Smooth muscle cell (in vitro differentiated cells): ENCODE measurements around the gene TMEM26. TPM values are rescaled to one million over a fixed set of nuclear protein-coding genes. Genes with fewer than 3 reads are reported as not detected.
A peak's percentile ranks its signal among the peaks of the same experiment; 100 is the strongest.

Experiments
- DNase-seq: peaks from one replicate; lab custom pipeline; 2025; ENCODE audit not compliant: unreplicated experiment; lab: John Stamatoyannopoulos, UW
- H2AFZ ChIP-seq: fragments of 200-600 bp; sonication (generic); 2 replicates; pipeline ENCODE4 v1.6.0; 2016; ENCODE audit warnings: antibody characterized with exemption, low read depth, mild to moderate bottlenecking
- H3F3A ChIP-seq: fragments of 200-600 bp; sonication (generic); 2 replicates; pipeline ENCODE4 v1.6.0; 2017; ENCODE audit warnings: antibody characterized with exemption, low read depth
- H3K27ac ChIP-seq: fragments of 200-600 bp; sonication (generic); 2 replicates; pipeline ENCODE4 v1.5.1; 2016; ENCODE audit warnings: low read depth, mild to moderate bottlenecking
- H3K27me3 ChIP-seq: fragments of 200-600 bp; sonication (generic); 2 replicates; pipeline ENCODE4 v1.6.1; 2016; ENCODE audit warnings: low read depth, mild to moderate bottlenecking
- H3K36me3 ChIP-seq: fragments of 200-600 bp; sonication (generic); 2 replicates; pipeline ENCODE4 v1.5.1; 2016; ENCODE audit warnings: low read depth
- H3K4me1 ChIP-seq: fragments of 200-600 bp; sonication (generic); 2 replicates; pipeline ENCODE4 v1.5.1; 2016; ENCODE audit warnings: low read depth
- H3K4me2 ChIP-seq: fragments of 200-600 bp; sonication (generic); 2 replicates; pipeline ENCODE4 v1.6.0; 2016; ENCODE audit warnings: mild to moderate bottlenecking
- H3K4me3 ChIP-seq: fragments of 200-600 bp; sonication (generic); 2 replicates; pipeline ENCODE4 v1.5.1; 2016; ENCODE audit warnings: mild to moderate bottlenecking
- H3K79me2 ChIP-seq: fragments of 200-600 bp; sonication (generic); 2 replicates; pipeline ENCODE4 v1.6.0; 2016; ENCODE audit warnings: low read depth, mild to moderate bottlenecking
- H3K9ac ChIP-seq: fragments of 200-600 bp; sonication (generic); 2 replicates; pipeline ENCODE4 v1.6.0; 2016; ENCODE audit warnings: low read depth
- H3K9me3 ChIP-seq: fragments of 200-600 bp; sonication (generic); replicated peaks from 2 replicates; pipeline ENCODE4 v1.5.1; 2016; ENCODE audit warnings: low read depth
- H4K20me1 ChIP-seq: fragments of 200-600 bp; sonication (generic); 2 replicates; pipeline ENCODE4 v1.6.0; 2016; ENCODE audit warnings: low read depth
- WGBS: methylation state at CpG from one replicate; pipeline ENCODE4 v1.1.7; 2016; ENCODE audit warnings: low lambda C conversion rate; 5-methylcytosine and 5-hydroxymethylcytosine counted together
- polyA plus RNA-seq: library from polyadenylated mRNA; unstranded; fragments of >200 nt; fragmentation: Nextera tagmentation; extraction: Ambion mirVana; gene quantifications from 2 replicates; pipeline ENCODE4 v1.2.1, GENCODE V29; 2016
- total RNA-seq: library from RNA; depleted of rRNA; stranded (reverse); fragments of >200 nt; gene quantifications from 2 replicates; pipeline ENCODE4 v1.2.3, GENCODE V29; 2014
- TF ChIP-seq, protein P1 (sequence below): fragments of 200-600 bp; sonication (generic); IDR thresholded peaks from 2 replicates; pipeline ENCODE4 v1.5.1; 2017; ENCODE audit warnings: borderline replicate concordance, mild to moderate bottlenecking, antibody characterized with exemption; ENCODE audit not compliant: insufficient read depth, poor library complexity, severe bottlenecking

The TMEM26 gene
- total RNA-seq (not detected in 2 replicates), polyA plus RNA-seq (not detected in 2 replicates)

DNA sequence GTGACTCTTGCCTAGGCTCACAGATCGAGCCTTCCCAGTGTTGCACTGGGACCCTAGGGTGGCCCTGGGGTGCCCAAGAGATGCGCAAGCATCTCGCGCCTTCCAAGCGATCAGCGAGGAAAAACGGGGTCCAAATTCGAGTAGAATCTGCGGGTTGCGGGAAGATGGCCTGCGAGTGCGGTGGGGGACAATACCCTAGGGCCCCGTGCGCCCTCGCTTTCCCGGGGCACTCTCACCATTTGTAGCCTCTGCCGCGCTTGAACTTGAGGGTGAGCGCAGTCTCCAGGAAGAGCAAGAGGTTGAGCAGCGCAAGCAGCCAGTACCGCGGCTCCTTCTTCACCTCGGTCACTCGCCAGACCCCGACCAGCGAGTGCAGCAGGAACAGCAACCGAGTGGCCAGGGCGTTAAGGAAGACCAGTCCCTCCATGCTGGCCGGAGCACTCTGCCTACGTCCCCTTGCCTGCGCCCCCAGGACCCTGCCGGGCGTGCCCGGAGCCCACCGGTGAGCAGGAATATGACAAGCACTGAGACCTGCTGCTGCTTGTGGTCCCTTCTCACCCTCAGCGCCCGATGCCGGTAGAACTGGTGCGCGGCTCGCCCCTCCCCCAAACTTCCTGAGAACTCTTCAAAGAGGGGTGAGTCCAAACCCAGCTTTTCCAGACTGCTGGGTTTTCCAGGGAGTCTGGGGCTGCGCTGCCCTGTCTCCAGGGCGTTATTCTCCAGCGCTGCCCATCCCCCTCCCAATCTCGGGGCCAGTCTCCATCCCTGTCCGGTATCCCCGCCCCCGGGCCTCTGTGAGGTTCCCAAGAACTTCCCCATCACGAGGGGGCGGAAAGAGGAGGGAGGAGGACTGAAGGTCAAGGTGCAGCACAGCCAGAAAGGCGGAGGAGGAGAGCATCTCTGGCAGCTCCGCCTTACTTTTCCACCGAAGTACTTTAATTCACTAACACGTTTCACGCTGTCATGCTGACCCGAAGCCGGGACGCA lies at the start of gene TMEM26:
TMEM26 (minus strand) TSS at position 727 of the 987 bp plus-strand sequence; CDS start at position 427, 300 bp downstream.
- Histone ChIP-seq H3K4me3 (peak within 1 kb of the TSS; percentile 61), H3K4me2 (peak within 1 kb of the TSS; percentile 85), H3K36me3 (no peaks in the 10 kb centered on the region), H3K27ac (no peak within 1 kb of the TSS), H3F3A (no peaks in the 10 kb centered on the region), H2AFZ (peak within 1 kb of the TSS; percentile 83), H3K79me2 (no peaks in the 10 kb centered on the region), H3K27me3 (peaks cover 62% of the 10 kb centered on the region), H3K9me3 (no peaks in the 10 kb centered on the region), H3K4me1 (no peaks in the 10 kb centered on the region), H3K9ac (no peak within 1 kb of the TSS), H4K20me1 (no peaks in the 10 kb centered on the region)
- DNase-seq: no peak
- 3% methylated on average over 58 of the region's 58 CpGs for WGBS
- TF ChIP-seq, protein P1, sequence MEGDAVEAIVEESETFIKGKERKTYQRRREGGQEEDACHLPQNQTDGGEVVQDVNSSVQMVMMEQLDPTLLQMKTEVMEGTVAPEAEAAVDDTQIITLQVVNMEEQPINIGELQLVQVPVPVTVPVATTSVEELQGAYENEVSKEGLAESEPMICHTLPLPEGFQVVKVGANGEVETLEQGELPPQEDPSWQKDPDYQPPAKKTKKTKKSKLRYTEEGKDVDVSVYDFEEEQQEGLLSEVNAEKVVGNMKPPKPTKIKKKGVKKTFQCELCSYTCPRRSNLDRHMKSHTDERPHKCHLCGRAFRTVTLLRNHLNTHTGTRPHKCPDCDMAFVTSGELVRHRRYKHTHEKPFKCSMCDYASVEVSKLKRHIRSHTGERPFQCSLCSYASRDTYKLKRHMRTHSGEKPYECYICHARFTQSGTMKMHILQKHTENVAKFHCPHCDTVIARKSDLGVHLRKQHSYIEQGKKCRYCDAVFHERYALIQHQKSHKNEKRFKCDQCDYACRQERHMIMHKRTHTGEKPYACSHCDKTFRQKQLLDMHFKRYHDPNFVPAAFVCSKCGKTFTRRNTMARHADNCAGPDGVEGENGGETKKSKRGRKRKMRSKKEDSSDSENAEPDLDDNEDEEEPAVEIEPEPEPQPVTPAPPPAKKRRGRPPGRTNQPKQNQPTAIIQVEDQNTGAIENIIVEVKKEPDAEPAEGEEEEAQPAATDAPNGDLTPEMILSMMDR: no peak

DNA sequence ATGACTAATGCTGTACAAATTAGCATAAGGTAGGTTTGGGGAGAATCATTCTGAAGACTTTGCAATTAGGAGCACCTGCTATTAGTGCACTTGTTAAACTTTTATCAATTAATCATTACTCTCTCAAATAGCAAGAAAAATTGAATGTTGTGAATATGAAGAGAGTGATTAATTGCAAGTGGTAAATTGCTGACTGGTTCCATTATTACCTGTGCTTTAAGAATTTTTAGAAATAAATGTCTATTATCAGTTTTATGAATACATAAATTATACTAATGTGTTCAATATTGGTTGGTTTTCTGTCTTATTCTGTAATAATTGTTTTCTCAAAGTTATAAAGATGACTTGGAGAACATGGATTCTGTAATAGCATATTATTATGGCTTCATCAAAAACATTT lies 47.3 kb upstream of the TMEM26 start:
- Histone ChIP-seq H3K9me3 (no peaks in the 10 kb centered on the region), H3K4me2 (no peak overlapping the region), H3K27ac (no peak overlapping the region), H3K27me3 (no peaks in the 10 kb centered on the region), H3K4me3 (no peak overlapping the region), H4K20me1 (no peaks in the 10 kb centered on the region), H3K79me2 (no peaks in the 10 kb centered on the region), H2AFZ (no peak overlapping the region), H3K36me3 (no peaks in the 10 kb centered on the region), H3K9ac (no peak overlapping the region), H3F3A (no peaks in the 10 kb centered on the region), H3K4me1 (no peaks in the 10 kb centered on the region)
- TF ChIP-seq, protein P1: no peak
- DNase-seq: no peak

DNA sequence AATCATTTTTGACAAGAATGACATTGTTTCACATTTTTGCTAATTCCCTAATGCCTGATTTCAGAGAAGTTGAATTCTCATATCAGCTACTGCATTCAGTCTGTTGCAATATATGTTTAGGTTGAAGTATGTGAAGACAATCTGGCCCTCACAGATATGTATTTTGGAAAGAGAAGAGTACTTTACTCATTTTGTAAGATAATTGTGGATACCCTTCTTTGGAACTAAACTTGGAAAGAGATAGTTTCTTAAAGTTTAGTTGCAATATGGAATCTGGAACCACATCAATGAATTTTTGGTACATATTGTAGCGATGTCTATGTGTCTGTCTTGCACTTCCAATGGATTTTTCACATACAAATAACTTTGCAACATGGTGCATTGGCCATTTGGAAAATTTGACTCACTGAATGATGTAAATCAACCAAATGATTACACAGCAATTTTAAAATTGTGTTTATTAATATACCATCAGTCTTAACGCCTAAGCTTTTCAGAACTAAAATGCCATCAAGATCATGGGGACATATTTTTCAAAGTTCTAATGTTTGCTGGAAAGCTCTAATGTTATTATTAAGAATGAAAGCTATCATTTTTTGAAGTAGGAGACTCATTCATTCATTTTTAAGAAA lies 39.3 kb upstream of the TMEM26 start:
- Histone ChIP-seq H3K4me1 (no peaks in the 10 kb centered on the region), H3K9me3 (no peaks in the 10 kb centered on the region), H3K4me3 (no peak overlapping the region), H3K79me2 (no peaks in the 10 kb centered on the region), H3K27ac (no peak overlapping the region), H3F3A (no peaks in the 10 kb centered on the region), H4K20me1 (no peaks in the 10 kb centered on the region), H3K4me2 (no peak overlapping the region), H3K36me3 (no peaks in the 10 kb centered on the region), H3K9ac (no peak overlapping the region), H3K27me3 (no peaks in the 10 kb centered on the region), H2AFZ (no peak overlapping the region)
- TF ChIP-seq, protein P1: no peak
- WGBS: 90% methylated on average over 2 of the region's 2 CpGs
- DNase-seq: no peak
